Mesenchymal stem cell (in vitro differentiated cells and primary cell): ENCODE measurements around the gene RAPGEF1.

Experiments
- DNase-seq: peaks from one replicate; pipeline ENCODE4 v3.0.0-alpha.2; 2013
- H2AFZ ChIP-seq: one replicate; pipeline ENCODE4 v1.6.1; 2013; ENCODE audit warnings: low read depth, mild to moderate bottlenecking, control low read depth, inconsistent platforms, low read length, moderate library complexity
- H2AK5ac ChIP-seq: 2 replicates; pipeline ENCODE4 v1.6.1; 2013; ENCODE audit warnings: low read length, moderate library complexity, mild to moderate bottlenecking, inconsistent platforms; ENCODE audit not compliant: severe bottlenecking
- H2BK120ac ChIP-seq: one replicate; pipeline ENCODE4 v1.6.1; 2013; ENCODE audit warnings: low read depth, mild to moderate bottlenecking, inconsistent platforms, low read length, moderate library complexity
- H2BK12ac ChIP-seq, 2 experiments: one replicate each; pipeline ENCODE4 v1.6.1; 2013; ENCODE audit warnings: inconsistent platforms in 2 of 2, low read length in 2 of 2, mild to moderate bottlenecking in 2 of 2, moderate library complexity in 2 of 2, control low read depth in 1 of 2
- H2BK15ac ChIP-seq: one replicate; pipeline ENCODE4 v1.6.1; 2013; ENCODE audit warnings: mild to moderate bottlenecking, low read depth, inconsistent platforms; ENCODE audit not compliant: poor library complexity, severe bottlenecking
- H2BK5ac ChIP-seq: 2 replicates; pipeline ENCODE4 v1.6.1; 2013; ENCODE audit warnings: low read depth, mild to moderate bottlenecking, low read length, control low read depth, inconsistent platforms; ENCODE audit not compliant: poor library complexity, severe bottlenecking
- H3K14ac ChIP-seq, 2 experiments: one replicate each; pipeline ENCODE4 v1.6.1; 2013; ENCODE audit warnings: inconsistent platforms in 2 of 2, low read length in 2 of 2, control low read depth in 1 of 2, mild to moderate bottlenecking in 1 of 2, moderate library complexity in 1 of 2
- H3K18ac ChIP-seq, 2 experiments: one replicate each; pipeline ENCODE4 v1.6.1; 2013; ENCODE audit warnings: inconsistent platforms in 2 of 2, low read length in 2 of 2, control low read depth in 1 of 2, low read depth in 1 of 2, mild to moderate bottlenecking in 1 of 2
- H3K23ac ChIP-seq, 2 experiments: one replicate each; pipeline ENCODE4 v1.6.1; 2013; ENCODE audit warnings: inconsistent platforms in 2 of 2, low read length in 2 of 2, mild to moderate bottlenecking in 2 of 2, moderate library complexity in 2 of 2, control low read depth in 1 of 2
- H3K27ac ChIP-seq: 2 replicates; pipeline ENCODE4 v1.5.1; 2013; ENCODE audit warnings: mild to moderate bottlenecking, moderate library complexity, low read length, control low read depth, inconsistent platforms; ENCODE audit not compliant: poor library complexity, severe bottlenecking
- H3K27me3 ChIP-seq, 2 experiments: 2 replicates each; pipeline versions ENCODE4 v1.6.1 to v1.7.0; 2013; ENCODE audit warnings: low read length in 2 of 2, mild to moderate bottlenecking in 2 of 2, moderate library complexity in 2 of 2, control low read depth in 1 of 2, inconsistent platforms in 1 of 2; ENCODE audit not compliant: control insufficient read depth in 1 of 2, insufficient read depth in 1 of 2
- H3K36me3 ChIP-seq, 2 experiments: 2 replicates each; pipeline versions ENCODE4 v1.6.1 to v1.7.0; 2013; ENCODE audit warnings: low read length in 2 of 2, control low read depth in 1 of 2, inconsistent platforms in 1 of 2, low read depth in 1 of 2, mild to moderate bottlenecking in 1 of 2; ENCODE audit not compliant: insufficient read depth in 2 of 2, control insufficient read depth in 1 of 2
- H3K4ac ChIP-seq, 2 experiments: one replicate each; pipeline ENCODE4 v1.6.1; 2013; ENCODE audit warnings: inconsistent platforms in 2 of 2, low read length in 2 of 2, mild to moderate bottlenecking in 2 of 2, moderate library complexity in 2 of 2, control low read depth in 1 of 2, low read depth in 1 of 2
- H3K4me1 ChIP-seq: 2 replicates; pipeline ENCODE4 v1.6.1; 2013; ENCODE audit warnings: low read depth, low read length, control low read depth; ENCODE audit not compliant: control insufficient read depth, insufficient read depth
- H3K4me2 ChIP-seq: 2 replicates; pipeline ENCODE4 v1.6.1; 2013; ENCODE audit warnings: low read length, mild to moderate bottlenecking, inconsistent platforms; ENCODE audit not compliant: poor library complexity, severe bottlenecking
- H3K4me3 ChIP-seq, 2 experiments: 2 replicates each; pipeline versions ENCODE4 v1.5.1 to v1.7.0; 2013; ENCODE audit warnings: low read length in 2 of 2, mild to moderate bottlenecking in 2 of 2, control low read depth in 1 of 2, low read depth in 1 of 2; ENCODE audit not compliant: insufficient read depth in 1 of 2
- H3K79me1 ChIP-seq: replicated peaks from 2 replicates; pipeline ENCODE4 v1.6.1; 2013; ENCODE audit warnings: mild to moderate bottlenecking, control low read depth, low read length, inconsistent platforms; ENCODE audit not compliant: poor library complexity, severe bottlenecking
- H3K9ac ChIP-seq: 2 replicates; pipeline ENCODE4 v1.7.0; 2013; ENCODE audit warnings: mild to moderate bottlenecking, low read length, moderate library complexity
- H3K9me3 ChIP-seq: 2 replicates; pipeline ENCODE4 v1.7.0; 2013; ENCODE audit warnings: mild to moderate bottlenecking, low read length; ENCODE audit not compliant: control insufficient read depth
- H4K8ac ChIP-seq: one replicate; pipeline ENCODE4 v1.6.1; 2013; ENCODE audit warnings: inconsistent platforms, mild to moderate bottlenecking, low read length, moderate library complexity
- H4K91ac ChIP-seq: one replicate; pipeline ENCODE4 v1.6.1; 2013; ENCODE audit warnings: mild to moderate bottlenecking, low read length, inconsistent platforms
- WGBS: methylation state at CpG from one replicate; pipeline ENCODE4 v1.1.7; 2013; ENCODE audit warnings: mixed read lengths; 5-methylcytosine and 5-hydroxymethylcytosine counted together

The RAPGEF1 gene

DNA sequence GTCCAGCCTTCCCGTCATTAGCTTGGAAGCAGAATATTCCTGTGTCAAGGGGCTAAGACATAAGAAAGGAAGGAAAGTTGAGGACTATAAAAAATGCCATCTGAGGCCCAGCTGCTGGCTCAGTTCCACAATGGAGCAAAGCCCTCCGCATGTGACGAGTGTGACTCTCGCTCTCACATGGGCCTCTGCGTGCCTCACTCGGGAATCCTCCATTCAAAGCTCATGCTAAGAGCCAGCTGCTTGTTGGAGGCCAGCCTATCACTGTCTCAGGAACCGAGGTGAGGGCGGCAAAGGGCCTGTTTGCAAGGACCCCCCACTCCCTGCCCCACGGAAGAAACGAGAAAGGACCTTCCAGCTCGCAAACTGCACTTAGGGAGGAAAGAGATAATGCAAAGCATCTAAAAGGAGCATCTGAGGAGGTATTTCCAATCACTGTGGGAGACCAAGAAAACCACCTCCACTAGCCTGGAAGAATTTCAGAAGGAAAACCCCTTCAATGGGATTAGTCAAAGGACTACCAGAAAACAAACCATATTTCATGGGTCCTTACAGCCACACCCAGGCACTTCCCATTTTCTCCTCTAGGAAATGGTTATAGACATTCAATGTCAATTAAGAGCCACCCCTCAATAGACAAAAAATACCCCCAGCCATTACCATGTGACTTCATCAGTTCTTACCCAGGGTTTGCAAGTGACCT is 99.3 kb downstream of the RAPGEF1 start:
- Histone ChIP-seq H3K14ac (no peak overlapping the region), H4K91ac (no peak overlapping the region), H3K23ac (no peak overlapping the region), H3K36me3 (peaks cover 25 to 39% of the 10 kb centered on the region in 2 experiments), H4K8ac (no peak overlapping the region), H3K27ac (no peak overlapping the region), H3K9me3 (no peaks in the 10 kb centered on the region), H2BK120ac (no peak overlapping the region), H2BK15ac (no peak overlapping the region), H2BK5ac (no peak overlapping the region), H3K9ac (peak overlapping the region; percentile 47), H3K4me1 (peaks cover 18% of the 10 kb centered on the region), H3K79me1 (peaks cover 18% of the 10 kb centered on the region), H3K4me3 (no peak overlapping the region), H3K27me3 (no peaks in the 10 kb centered on the region), H3K18ac (no peak overlapping the region), H3K4ac (no peak overlapping the region), H2BK12ac (no peak overlapping the region), H3K4me2 (no peak overlapping the region), H2AK5ac (no peak overlapping the region), H2AFZ (no peak overlapping the region)
- no peak for DNase-seq
- 98% methylated on average over 11 of the region's 11 CpGs for WGBS

DNA sequence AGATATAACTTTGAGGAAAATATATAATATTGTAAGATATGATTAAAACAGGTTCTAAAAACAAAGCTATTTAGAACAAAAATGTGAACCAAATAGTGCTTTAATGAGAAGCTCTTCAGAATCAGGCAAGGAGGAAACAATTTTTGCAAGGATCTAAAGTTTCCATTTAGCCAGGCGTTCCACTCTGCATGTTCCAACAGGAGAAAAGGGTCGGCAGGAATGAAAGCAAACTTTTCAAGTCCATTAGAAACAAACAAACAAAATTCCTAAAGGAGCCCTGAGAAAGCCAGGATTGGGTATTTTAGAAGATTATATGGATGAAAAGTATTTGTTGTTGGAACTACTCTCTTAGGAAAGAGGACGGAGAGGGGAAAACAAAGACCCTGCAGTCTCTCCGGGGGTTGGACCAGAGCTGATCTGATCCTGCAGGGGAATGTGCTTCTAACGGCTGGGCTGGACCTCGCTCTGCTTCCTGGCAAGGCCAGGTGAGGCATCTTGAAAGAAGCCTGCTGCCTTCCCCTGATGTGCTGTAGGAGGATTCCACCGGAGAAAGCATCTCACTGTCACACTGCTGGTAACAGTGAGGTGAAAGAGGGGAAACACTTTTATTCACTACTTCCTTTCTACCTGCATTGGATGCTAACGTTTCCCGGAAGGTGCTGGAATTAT is 100.0 kb downstream of the RAPGEF1 start:
- H2BK15ac ChIP-seq, result no peak overlapping the region
- H3K79me1 ChIP-seq, result peaks cover 17% of the 10 kb centered on the region
- no peaks in the 10 kb centered on the region for H3K9me3 ChIP-seq
- WGBS, result 92% methylated on average over 8 of the region's 9 CpGs
- H3K27ac ChIP-seq, result no peak overlapping the region
- H2AFZ ChIP-seq, result no peak overlapping the region
- H2BK12ac ChIP-seq, result no peak overlapping the region
- no peak overlapping the region for H2BK5ac ChIP-seq
- H3K14ac ChIP-seq, result no peak overlapping the region
- H3K4ac ChIP-seq, result no peak overlapping the region
- no peak overlapping the region for H2BK120ac ChIP-seq
- DNase-seq, result no peak
- H2AK5ac ChIP-seq, result no peak overlapping the region
- no peak overlapping the region for H4K8ac ChIP-seq
- no peak overlapping the region for H3K4me2 ChIP-seq
- no peak overlapping the region for H3K18ac ChIP-seq
- H3K4me3 ChIP-seq, result no peak overlapping the region
- H3K4me1 ChIP-seq, result peaks cover 18% of the 10 kb centered on the region
- peaks cover 25 to 39% of the 10 kb centered on the region in 2 experiments for H3K36me3 ChIP-seq
- no peak overlapping the region for H3K23ac ChIP-seq
- H4K91ac ChIP-seq, result no peak overlapping the region
- peak overlapping the region; percentile 45 for H3K9ac ChIP-seq
- no peaks in the 10 kb centered on the region for H3K27me3 ChIP-seq

DNA sequence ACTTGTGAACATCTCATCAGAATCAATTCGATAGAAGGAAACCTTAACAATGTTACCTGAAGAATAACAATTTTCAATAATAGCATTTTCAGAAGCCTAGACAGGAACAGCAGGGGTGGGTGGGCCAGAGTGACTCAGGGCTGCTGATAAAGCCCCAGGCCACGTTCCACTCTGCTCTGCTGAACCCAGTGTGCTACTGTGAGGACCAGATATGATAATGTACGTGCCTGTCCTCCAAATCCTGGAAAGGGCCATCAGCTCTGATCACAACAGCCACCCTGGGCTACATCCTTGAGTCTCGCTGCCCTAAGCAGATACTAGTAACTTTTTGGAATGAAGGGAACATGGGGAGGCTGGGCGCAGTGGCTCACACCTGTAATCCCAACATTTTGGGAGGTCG is 103.3 kb downstream of the RAPGEF1 start:
- Histone ChIP-seq H3K18ac (no peak overlapping the region), H3K9me3 (no peaks in the 10 kb centered on the region), H3K36me3 (peaks cover 14 to 24% of the 10 kb centered on the region in 2 experiments), H3K14ac (no peak overlapping the region), H3K27ac (no peak overlapping the region), H2AFZ (no peak overlapping the region), H2BK15ac (no peak overlapping the region), H3K4me3 (no peak overlapping the region), H2BK12ac (peak overlapping the region in 1 of 2 experiments; percentile 23), H4K8ac (no peak overlapping the region), H3K27me3 (no peaks in the 10 kb centered on the region), H3K4me1 (peaks cover 22% of the 10 kb centered on the region), H4K91ac (no peak overlapping the region), H3K4ac (no peak overlapping the region), H2BK5ac (no peak overlapping the region), H2AK5ac (no peak overlapping the region), H3K9ac (no peak overlapping the region), H2BK120ac (no peak overlapping the region), H3K79me1 (peaks cover 10% of the 10 kb centered on the region), H3K23ac (no peak overlapping the region), H3K4me2 (no peak overlapping the region)
- DNase-seq, result no peak
- WGBS, result 83% methylated on average over 5 of the region's 6 CpGs

DNA sequence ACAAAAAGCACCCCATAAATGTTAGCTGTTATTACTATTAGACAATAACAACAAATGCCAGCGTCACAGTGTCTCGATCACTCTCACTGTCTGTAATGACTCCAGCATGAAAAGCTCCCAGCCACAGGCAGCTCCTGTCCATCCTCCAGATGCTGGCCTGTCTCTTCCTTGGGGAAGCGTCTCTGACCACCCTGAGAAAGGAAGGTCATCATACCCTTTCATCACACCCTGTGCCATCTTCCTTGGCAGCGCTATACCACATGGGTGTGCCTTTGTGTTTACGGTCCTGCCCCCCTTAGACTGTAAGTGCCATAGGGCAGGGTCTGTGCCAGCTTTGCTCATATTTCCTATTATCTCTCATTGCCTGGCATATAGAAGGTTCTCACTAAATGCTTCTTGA is 104.0 kb downstream of the RAPGEF1 start:
- H3K4me3 ChIP-seq, result no peak overlapping the region
- H2BK120ac ChIP-seq, result no peak overlapping the region
- H3K79me1 ChIP-seq, result peaks cover 7% of the 10 kb centered on the region
- H2BK12ac ChIP-seq, result peak overlapping the region; percentile 2 to 85
- H2AK5ac ChIP-seq, result peak overlapping the region; percentile 1
- 91% methylated on average over 5 of the region's 5 CpGs for WGBS
- H3K4me1 ChIP-seq, result peaks cover 19% of the 10 kb centered on the region
- no peaks in the 10 kb centered on the region for H3K9me3 ChIP-seq
- peak overlapping the region in 1 of 2 experiments; percentile 3 for H3K23ac ChIP-seq
- H3K18ac ChIP-seq, result peak overlapping the region in 1 of 2 experiments; percentile 88
- H3K9ac ChIP-seq, result peak overlapping the region; percentile 73
- H2AFZ ChIP-seq, result no peak overlapping the region
- H3K4me2 ChIP-seq, result no peak overlapping the region
- no peak for DNase-seq
- H3K4ac ChIP-seq, result peak overlapping the region; percentile 16 to 60
- no peak overlapping the region for H4K8ac ChIP-seq
- H4K91ac ChIP-seq, result peak overlapping the region; percentile 20
- no peak overlapping the region for H2BK5ac ChIP-seq
- peak overlapping the region in 1 of 2 experiments; percentile 9 for H3K14ac ChIP-seq
- H3K36me3 ChIP-seq, result peaks cover 14 to 31% of the 10 kb centered on the region in 2 experiments
- no peaks in the 10 kb centered on the region for H3K27me3 ChIP-seq
- H3K27ac ChIP-seq, result no peak overlapping the region
- H2BK15ac ChIP-seq, result no peak overlapping the region
